ENCODE results near the gene MINDY3.

The MINDY3 gene

DNA sequence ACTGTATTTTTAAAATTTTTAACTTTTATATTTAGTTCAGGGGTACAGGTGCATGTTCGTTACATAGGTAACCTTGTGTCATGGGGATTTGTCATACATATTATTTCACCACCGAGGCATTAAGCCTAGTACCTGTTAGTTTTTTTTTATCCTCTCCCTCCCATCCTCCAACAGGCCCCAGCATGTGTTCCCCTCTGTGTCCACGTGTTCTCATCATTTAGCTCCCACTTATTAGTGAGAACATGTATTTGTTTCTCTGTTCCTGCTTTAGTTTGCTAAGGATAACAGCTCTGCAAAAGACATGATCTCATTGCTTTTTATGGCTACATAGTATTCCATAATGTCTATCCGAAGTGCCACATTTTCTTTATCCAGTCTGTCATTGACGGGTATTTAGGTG is 118.2 kb downstream of the MINDY3 start:
- H3K4me3 ChIP-seq (ENCODE audit: control insufficient read depth, low read depth, low read length), result no peak overlapping the region
- DNase-seq (ENCODE audit: low read depth), result no peak
- TF ChIP-seq CTCF (conservative IDR thresholded peaks at IDR 0.05; ENCODE audit: control insufficient read depth, insufficient read depth, low read depth, low read length), result no peak

- TF ChIP-seq CTCF (conservative IDR thresholded peaks at IDR 0.05; ENCODE audit: control insufficient read depth, insufficient read depth, low read depth, low read length), result no peak
- no peak overlapping the region for H3K4me3 ChIP-seq (ENCODE audit: control insufficient read depth, low read depth, low read length)
- DNase-seq (ENCODE audit: low read depth), result no peak
These were observed 118.7 kb downstream of the MINDY3 start for GRCh38 chr10:15741581-15741980.

- DNase-seq (ENCODE audit: low read depth), result no peak
- TF ChIP-seq CTCF (conservative IDR thresholded peaks at IDR 0.05; ENCODE audit: control insufficient read depth, insufficient read depth, low read depth, low read length), result no peak
- no peak overlapping the region for H3K4me3 ChIP-seq (ENCODE audit: control insufficient read depth, low read depth, low read length)
These were observed 120.0 kb downstream of the MINDY3 start for GRCh38 chr10:15740261-15740660.

- TF ChIP-seq CTCF (conservative IDR thresholded peaks at IDR 0.05; ENCODE audit: control insufficient read depth, insufficient read depth, low read depth, low read length), result no peak
- DNase-seq (ENCODE audit: low read depth), result no peak
These were observed 120.9 kb downstream of the MINDY3 start for GRCh38 chr10:15739254-15739970.

DNA sequence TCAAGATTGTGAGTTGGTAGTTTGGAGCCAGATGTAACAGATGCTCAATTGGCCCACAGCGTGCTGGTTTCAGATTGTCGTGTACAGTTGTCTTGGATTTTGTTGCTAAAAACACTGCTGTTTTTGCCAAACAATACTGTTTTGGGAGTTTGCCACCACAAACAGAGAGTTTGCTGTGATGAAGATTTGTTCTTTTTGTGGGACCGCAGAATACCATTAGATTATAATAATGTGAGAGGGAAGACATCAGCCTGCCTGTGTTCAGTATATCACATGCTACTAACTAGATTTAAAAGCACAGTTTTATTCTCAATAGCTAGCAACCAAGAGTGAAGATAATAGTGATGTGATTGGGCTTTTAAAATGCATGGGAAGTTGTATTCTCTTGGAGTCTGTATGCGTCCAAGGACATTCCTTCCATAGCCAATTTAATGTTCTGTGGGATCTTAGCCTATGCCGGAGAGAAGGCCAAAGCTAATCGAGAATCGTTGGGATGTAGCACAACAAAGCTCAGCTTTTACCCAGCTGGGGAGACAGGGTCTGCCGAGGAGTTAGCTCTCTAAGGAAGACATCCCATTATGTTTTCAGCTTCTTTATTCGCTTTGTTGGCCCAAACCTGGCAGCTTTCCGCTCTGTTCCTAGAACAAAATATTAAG is 121.9 kb downstream of the MINDY3 start:
- DNase-seq (ENCODE audit: low read depth), result peak; percentile 88
- no peak for TF ChIP-seq CTCF (conservative IDR thresholded peaks at IDR 0.05; ENCODE audit: control insufficient read depth, insufficient read depth, low read depth, low read length)
- no peak overlapping the region for H3K4me3 ChIP-seq (ENCODE audit: control insufficient read depth, low read depth, low read length)

More at GRCh38 chr10:15739254-15739970, 120.9 kb downstream of the MINDY3 start:
- H3K4me3 ChIP-seq (ENCODE audit: control insufficient read depth, low read depth, low read length), result no peak overlapping the region

DNA sequence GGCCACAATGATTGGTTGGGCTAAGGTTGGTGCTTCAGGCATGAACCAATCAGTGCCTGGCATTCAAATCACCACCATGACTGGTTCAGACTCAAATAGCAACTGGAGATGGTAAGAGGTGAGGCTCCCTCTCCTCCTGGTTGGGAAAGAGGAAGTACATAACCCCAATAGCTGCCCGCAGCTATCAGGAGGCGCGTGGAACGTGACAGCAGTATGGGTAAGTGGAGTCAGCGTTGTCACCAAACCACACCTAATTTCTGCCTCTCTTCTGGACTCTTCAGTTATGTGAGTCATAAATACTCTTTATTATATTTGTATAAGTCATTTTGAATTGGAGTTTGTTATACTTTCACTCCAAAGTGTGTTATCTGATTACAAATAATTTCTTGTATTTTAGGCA is 122.7 kb downstream of the MINDY3 start:
- peak; percentile 28 for DNase-seq (ENCODE audit: low read depth)
- no peak overlapping the region for H3K4me3 ChIP-seq (ENCODE audit: control insufficient read depth, low read depth, low read length)
- TF ChIP-seq CTCF (conservative IDR thresholded peaks at IDR 0.05; ENCODE audit: control insufficient read depth, insufficient read depth, low read depth, low read length), result no peak
